ENCODE measurements around the gene LRTM2.

DNA sequence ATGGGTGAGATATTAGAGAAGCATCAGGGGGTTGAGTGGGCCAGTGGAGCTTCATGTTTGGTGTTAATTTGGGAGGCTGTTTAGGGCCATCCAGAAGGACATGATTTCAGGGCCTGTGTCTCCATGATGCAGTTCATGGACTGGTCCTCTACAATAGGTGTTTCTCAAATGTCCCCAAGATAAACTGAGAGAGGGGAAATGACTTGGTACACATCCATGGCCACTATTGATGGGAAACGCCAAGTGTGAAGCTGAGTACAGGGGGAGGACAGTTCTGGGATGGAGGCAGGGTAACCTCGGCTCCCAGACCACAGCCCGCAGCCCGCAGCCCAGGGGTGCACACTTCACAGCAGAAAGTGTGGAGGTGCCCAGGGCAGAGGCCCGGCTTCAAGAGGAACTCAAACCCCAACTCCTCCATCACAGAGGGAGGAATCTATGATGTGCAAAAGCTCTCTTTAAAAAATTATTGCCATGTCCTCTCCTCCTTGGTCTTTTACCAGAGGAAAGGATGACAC is 64.8 kb downstream of the LRTM2 start:
- TF ChIP-seq, protein P1, sequence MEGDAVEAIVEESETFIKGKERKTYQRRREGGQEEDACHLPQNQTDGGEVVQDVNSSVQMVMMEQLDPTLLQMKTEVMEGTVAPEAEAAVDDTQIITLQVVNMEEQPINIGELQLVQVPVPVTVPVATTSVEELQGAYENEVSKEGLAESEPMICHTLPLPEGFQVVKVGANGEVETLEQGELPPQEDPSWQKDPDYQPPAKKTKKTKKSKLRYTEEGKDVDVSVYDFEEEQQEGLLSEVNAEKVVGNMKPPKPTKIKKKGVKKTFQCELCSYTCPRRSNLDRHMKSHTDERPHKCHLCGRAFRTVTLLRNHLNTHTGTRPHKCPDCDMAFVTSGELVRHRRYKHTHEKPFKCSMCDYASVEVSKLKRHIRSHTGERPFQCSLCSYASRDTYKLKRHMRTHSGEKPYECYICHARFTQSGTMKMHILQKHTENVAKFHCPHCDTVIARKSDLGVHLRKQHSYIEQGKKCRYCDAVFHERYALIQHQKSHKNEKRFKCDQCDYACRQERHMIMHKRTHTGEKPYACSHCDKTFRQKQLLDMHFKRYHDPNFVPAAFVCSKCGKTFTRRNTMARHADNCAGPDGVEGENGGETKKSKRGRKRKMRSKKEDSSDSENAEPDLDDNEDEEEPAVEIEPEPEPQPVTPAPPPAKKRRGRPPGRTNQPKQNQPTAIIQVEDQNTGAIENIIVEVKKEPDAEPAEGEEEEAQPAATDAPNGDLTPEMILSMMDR (conservative IDR thresholded peaks at IDR 0.05; ENCODE audit: low read depth, low read length): no peak
- TF ChIP-seq POLR2A (IDR thresholded peaks at IDR 0.05; ENCODE audit: low read depth, low read length): no peak
- TF ChIP-seq SMC3 (IDR thresholded peaks at IDR 0.05; ENCODE audit: low read depth, low read length): no peak
- no peak for TF ChIP-seq MXI1 (IDR thresholded peaks at IDR 0.05; ENCODE audit: borderline replicate concordance, low read depth, low read length)
- no peak for TF ChIP-seq RFX5 (IDR thresholded peaks at IDR 0.05; ENCODE audit: low read depth, low read length)
- no peak for TF ChIP-seq RAD21 (IDR thresholded peaks at IDR 0.05; ENCODE audit: low read length)
- no peak for TF ChIP-seq NFE2L2 (IDR thresholded peaks at IDR 0.05; ENCODE audit: low read depth, low read length)
- no peak for TF ChIP-seq MAZ (IDR thresholded peaks at IDR 0.05; ENCODE audit: borderline replicate concordance, low read depth, low read length)
- TF ChIP-seq ELK1 (IDR thresholded peaks at IDR 0.05; ENCODE audit: borderline replicate concordance, low read depth, low read length): no peak
- no peak for TF ChIP-seq MAFK (IDR thresholded peaks at IDR 0.05; ENCODE audit: low read depth, low read length)
- TF ChIP-seq CEBPB (IDR thresholded peaks at IDR 0.05; ENCODE audit: low read depth, low read length): no peak
- no peak for TF ChIP-seq BHLHE40 (IDR thresholded peaks at IDR 0.05; ENCODE audit: low read depth, low read length)

All from IMR-90 (cell line).